ENCODE data around the gene RSPH6A. TPM values are rescaled to one million over a fixed set of nuclear protein-coding genes. Genes with fewer than 3 reads are reported as not detected.

RSPH6A gene
- total and polyA plus RNA-seq, 2 of the 13 experiments (the other 11 are each of a cell fraction or from before 2014, with no cell fraction given), result 0.07 TPM; not detected in 1

GRCh38 chr19:45766869-45767346 is 48.2 kb downstream of the RSPH6A start (continued):
- TF ChIP-seq PRDM15 (CRISPR knock-in tag; IDR thresholded peaks at IDR 0.05) (no peak), TBL1XR1 (IDR thresholded peaks at IDR 0.05; ENCODE audit: borderline replicate concordance, low read length, partially characterized antibody) (no peak), ZBTB38 (CRISPR knock-in tag; IDR thresholded peaks at IDR 0.05) (peak; percentile 1; the same call in 1 of the 2 replicates), SOX6 (IDR thresholded peaks at IDR 0.05) (no peak), SOX6 (CRISPR knock-in tag; IDR thresholded peaks at IDR 0.05) (no peak), ZNF253 (CRISPR knock-in tag; IDR thresholded peaks at IDR 0.05; ENCODE audit: borderline replicate concordance) (no peak), MXD3 (CRISPR knock-in tag; IDR thresholded peaks at IDR 0.05) (no peak), ZNF574 (CRISPR knock-in tag; IDR thresholded peaks at IDR 0.05) (0 out of 2 replicates have a peak, but pooled peaks have one; percentile 11), DR1 (CRISPR knock-in tag; IDR thresholded peaks at IDR 0.05) (no peak), ZBTB3 (CRISPR knock-in tag; IDR thresholded peaks at IDR 0.05; ENCODE audit: borderline replicate concordance, low read depth) (no peak), SYNCRIP (IDR thresholded peaks at IDR 0.05; ENCODE audit: insufficient read depth, low read depth, low read length) (no peak), ZNF777 (CRISPR knock-in tag; IDR thresholded peaks at IDR 0.05) (0 out of 2 replicates have a peak, but pooled peaks have one; percentile 8), ZFP62 (CRISPR knock-in tag; IDR thresholded peaks at IDR 0.05) (no peak), ZNF891 (CRISPR knock-in tag; IDR thresholded peaks at IDR 0.05) (no peak), ZNF274 (CRISPR knock-in tag; IDR thresholded peaks at IDR 0.05) (0 out of 2 replicates have a peak, but pooled peaks have one; percentile 11), JUND (CRISPR knock-in tag; IDR thresholded peaks at IDR 0.05) (no peak), ETV6 (CRISPR knock-in tag; conservative IDR thresholded peaks at IDR 0.05) (no peak), ZNF670 (CRISPR knock-in tag; IDR thresholded peaks at IDR 0.05; ENCODE audit: borderline replicate concordance) (no peak), CSRNP1 (CRISPR knock-in tag; IDR thresholded peaks at IDR 0.05) (0 out of 2 replicates have a peak, but pooled peaks have one; percentile 40), ZNF30 (CRISPR knock-in tag; IDR thresholded peaks at IDR 0.05) (0 out of 2 replicates have a peak, but pooled peaks have one; percentile 8), MYNN (CRISPR knock-in tag; IDR thresholded peaks at IDR 0.05; ENCODE audit: low read depth) (no peak), FOXP1 (IDR thresholded peaks at IDR 0.05) (no peak), FOXP1 (CRISPR knock-in tag; IDR thresholded peaks at IDR 0.05) (no peak), SRY (CRISPR knock-in tag; IDR thresholded peaks at IDR 0.05) (no peak)

Measured in HepG2 (cell line).